Activated CD4-positive, alpha-beta T cell treated with anti-CD3 and anti-CD28 coated beads, Interleukin-2, amount 50 U/mL, for 4 hours (primary cell): ENCODE measurements around the gene MECP2.
"Not testable (repeated sequence)": the region's sequence is repeated elsewhere in the genome, so short reads cannot be mapped to it uniquely, and the experiment has no call there.

Experiments
- DNase-seq, 2 experiments: peaks; one replicate each; pipeline ENCODE4 v3.0.0-alpha.2; 2020

MECP2 gene

DNA sequence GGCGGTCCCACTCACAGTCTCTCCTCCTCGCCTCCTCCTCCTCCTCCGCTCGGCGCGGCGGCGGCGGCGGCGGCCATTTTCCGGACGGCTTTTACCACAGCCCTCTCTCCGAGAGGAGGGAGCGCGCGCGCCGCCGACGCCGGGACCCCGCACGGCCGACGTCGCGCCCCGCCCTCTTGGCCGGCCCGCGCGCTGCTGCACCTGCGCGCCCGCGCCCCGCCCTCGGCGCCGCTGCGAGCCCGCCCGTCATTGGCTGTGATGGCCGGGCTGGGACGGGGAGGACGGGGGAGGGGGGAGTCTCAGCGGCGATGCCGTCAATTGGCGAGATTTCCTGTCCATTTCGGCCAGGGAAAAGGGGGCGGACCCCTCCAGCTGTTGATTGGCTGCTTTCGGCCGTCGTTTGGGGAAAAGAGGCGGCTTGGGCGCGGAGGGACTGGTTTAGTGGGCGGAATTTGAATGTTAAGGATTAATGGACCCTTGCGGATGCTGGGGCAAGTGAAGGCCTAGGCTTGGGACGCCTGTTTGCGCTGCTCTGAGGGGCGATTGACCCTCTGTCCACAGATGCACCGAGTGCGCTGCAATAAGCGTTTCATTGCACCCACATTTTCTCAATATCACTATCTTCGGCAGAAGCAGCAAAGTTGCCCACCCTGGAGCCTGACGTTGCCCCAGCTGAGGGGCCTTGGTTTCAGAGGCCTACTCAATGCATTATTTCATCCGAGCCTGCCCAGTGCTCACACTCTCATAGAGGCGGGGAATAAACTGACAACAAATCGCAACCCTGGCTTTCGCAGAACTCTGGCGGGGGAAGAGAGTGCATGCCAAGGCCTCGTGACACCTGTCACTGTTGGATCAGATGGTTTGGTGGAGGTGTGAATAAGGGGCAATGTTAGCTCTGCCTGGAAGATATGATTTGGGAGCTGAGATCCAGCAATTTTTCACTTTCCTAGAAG is at the start of gene MECP2:
Gene MECP2, minus strand, starts transcription at position 129 of the 953 bp plus-strand sequence.
- DNase-seq = peak; percentile 68 to 76

DNA sequence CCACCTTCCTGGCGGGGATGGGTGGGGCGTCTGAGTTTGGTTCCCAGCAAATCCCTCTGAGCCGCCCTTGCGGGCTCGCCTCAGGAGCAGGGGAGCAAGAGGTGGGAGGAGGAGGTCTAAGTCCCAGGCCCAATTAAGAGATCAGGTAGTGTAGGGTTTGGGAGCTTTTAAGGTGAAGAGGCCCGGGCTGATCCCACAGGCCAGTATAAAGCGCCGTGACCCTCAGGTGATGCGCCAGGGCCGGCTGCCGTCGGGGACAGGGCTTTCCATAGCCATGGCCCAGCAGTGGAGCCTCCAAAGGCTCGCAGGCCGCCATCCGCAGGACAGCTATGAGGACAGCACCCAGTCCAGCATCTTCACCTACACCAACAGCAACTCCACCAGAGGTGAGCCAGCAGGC is 46.5 kb upstream of the MECP2 start, which contains the start of gene OPN1LW:
Gene OPN1LW, plus strand, starts transcription at position 234 of the 400 bp plus-strand sequence. Its CDS starts 41 bp downstream, at position 275.
- DNase-seq = not testable (repeated sequence)

DNA sequence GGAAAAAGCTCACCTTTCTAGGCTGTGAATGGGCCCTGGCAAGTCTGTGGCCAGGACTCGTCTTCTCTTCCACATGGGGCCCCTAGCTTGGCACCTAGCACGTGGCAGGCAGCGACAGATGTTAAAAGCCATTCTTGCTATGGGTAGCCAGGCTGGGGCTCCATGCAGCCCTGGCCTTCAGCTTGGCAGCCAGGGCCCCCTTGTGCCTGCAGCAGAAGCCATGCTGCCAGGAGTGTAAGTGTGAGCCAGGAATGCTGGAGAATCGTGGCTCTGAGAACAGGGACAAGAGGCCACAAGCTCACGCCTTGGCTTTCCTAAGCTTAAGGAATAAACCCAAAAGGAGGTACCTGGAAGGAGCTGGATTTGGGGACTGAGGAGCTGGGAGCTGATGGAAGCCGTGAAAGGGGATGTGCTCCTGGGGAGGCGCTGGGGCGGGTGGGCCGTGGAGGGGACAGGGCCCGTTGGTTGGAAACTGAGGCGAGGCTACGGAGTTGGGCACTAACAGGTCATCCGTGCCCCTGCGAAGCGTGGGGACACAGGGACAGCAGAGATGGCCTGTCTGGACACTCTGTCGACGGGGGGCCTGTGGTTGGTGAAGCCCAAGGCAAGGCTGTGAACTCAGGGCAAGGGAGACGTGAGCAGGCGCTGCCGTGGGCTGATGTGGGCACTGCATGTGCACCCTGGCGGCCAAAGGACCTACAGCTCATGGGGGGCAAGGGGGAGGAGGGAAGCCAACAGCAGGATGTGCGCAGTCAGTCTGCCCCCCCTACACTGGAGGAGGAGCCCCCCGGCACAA is 45.6 kb upstream of the MECP2 start:
- no peak for DNase-seq

DNA sequence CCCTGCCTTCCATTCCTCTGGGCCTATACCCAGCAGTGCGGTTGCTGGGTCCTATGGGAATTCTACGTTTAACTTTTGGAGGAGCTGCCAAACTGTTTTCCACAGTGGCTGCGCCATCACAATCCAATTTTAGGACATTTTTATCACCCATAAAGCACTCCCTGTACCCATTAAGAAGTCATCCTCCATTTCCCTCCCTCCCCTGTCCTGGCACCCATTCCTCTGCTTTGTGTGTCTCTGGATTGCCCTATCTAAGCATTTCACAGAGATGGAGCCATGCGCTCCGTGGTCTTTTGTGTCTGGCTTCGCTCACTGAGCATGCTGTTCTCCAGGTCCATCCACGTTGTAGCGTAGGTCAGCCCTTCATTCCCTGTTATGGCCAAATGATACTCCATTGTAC is 44.9 kb upstream of the MECP2 start:
- DNase-seq = no peak

DNA sequence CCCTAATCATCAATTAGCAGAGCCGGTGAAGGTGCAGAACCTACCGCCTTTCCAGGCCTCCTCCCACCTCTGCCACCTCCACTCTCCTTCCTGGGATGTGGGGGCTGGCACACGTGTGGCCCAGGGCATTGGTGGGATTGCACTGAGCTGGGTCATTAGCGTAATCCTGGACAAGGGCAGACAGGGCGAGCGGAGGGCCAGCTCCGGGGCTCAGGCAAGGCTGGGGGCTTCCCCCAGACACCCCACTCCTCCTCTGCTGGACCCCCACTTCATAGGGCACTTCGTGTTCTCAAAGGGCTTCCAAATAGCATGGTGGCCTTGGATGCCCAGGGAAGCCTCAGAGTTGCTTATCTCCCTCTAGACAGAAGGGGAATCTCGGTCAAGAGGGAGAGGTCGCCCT is 43.2 kb upstream of the MECP2 start:
- no peak for DNase-seq

DNA sequence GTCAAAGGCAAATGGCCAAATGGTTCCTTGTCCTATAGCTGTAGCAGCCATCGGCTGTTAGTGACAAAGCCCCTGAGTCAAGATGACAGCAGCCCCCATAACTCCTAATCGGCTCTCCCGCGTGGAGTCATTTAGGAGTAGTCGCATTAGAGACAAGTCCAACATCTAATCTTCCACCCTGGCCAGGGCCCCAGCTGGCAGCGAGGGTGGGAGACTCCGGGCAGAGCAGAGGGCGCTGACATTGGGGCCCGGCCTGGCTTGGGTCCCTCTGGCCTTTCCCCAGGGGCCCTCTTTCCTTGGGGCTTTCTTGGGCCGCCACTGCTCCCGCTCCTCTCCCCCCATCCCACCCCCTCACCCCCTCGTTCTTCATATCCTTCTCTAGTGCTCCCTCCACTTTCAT is 42.7 kb upstream of the MECP2 start:
- no peak for DNase-seq

DNA sequence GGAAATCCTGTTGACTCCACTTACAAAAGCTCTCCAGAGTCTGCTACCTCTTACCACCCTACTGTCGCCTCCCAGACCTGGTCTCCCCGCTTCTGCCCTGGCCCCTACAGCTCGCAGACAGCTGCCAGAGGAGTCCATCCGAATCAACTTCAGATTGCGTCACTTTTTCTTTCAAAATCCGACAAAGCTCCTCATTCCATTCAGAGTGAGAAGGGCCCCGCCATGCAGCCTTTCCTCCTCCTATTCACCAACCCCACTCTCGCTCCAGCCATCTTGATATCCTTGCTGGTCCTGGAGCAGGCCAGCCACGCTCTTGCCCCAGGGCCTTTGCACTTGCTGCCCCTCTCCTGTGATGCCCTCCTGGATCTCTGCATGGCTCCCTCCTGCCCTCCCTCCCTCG is 41.3 kb upstream of the MECP2 start:
- no peak for DNase-seq

DNA sequence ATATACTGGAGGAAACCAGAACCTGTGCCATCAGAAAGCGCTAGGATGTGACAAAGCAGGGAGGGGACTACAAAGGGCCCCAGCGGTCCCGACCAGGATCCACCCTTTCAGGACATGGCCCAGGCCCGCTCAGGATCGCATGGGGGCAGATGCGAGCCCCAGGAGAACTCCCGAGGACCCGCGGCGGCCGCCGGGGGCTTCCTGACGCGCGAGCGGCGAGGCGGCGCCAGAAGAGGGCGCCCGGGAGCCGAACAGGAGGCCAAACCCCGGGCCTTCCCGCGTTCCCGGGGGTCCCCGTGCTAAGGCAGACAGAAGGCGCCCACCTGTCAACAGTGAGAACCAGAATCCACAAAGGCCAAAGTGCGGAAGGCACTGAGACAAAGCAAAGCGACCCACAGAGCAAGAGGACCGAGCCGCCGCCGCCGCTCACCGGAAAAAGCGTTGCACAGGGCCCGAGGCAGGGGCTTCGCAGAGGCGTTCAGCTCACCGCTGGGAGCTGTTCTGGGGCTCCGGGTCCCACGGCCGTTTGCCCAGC is 39.2 kb upstream of the MECP2 start:
- peak; percentile 57 to 59 for DNase-seq

DNA sequence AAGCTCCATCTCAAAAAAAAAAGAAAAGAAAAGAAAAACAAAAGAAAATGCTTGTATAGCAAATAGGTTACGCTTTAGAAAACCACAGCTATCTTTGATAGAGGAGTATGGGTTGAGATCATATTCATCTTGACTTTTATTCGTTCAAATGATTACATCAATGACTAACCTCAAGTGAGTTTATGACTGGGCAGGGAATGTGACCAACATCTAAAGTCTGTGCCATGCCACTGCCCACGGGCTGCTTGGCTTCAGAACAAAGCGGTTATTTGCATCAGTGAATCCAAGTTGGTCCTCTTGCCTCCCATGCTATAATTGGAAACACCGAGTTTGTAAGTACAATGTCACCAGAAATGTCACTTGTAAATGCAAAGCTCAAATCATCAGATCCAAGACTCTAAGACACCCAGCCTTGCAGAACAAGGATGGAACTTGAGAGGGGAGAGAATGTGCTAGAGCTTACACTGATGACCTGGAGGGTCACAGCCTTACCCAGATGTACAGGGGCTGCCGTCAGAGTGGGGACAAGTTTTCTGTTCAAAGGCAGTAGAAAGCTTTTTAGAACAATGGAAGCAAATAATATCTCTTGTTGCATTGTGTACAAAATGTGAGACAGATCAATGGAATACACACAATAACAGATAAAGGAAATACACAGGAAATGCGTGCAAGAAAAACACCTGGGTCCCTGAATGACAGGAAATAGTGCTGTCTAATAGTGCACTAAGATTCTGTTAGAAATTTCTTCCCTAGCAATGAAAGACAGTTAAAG is 38.1 kb upstream of the MECP2 start:
- no peak for DNase-seq

DNA sequence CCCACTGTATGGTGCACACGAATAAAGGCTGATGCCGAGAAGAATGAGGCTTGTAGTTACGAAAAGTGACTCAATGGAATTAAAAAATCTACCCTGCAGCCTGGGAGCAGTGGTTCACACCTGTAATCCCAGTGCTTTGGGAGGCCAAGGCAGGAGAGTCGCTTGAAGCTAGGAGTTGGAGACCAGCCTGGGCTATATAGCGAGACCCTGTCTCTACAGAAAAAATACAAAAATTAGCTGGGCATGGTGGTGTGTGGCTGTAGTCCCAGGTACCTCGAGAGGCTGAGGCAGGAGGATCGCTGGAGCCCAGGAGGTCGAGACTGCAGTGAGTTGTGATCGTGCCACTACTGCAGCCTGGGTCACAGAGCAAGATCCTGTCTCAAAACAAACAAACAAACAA is 34.8 kb upstream of the MECP2 start:
- no peak for DNase-seq

DNA sequence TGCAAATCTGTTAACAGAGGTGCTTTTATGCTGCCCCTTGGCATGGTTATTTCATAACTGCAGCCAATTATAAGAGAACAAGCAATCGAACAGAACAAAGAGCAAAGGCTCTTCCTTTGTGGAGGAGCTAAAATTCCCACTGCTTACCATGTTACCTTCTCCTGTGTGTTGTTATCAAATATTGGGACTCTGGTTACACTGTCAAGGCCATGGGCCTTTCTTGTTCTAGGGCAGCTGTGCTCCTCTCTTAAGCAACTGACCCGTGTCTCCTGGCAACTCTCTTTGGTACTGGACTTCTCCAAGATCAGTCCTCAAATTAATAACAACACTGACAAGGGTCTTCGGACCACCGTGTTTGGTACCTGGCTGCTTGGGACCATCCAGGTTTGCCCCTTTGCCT is 34.4 kb upstream of the MECP2 start:
- DNase-seq = no peak

DNA sequence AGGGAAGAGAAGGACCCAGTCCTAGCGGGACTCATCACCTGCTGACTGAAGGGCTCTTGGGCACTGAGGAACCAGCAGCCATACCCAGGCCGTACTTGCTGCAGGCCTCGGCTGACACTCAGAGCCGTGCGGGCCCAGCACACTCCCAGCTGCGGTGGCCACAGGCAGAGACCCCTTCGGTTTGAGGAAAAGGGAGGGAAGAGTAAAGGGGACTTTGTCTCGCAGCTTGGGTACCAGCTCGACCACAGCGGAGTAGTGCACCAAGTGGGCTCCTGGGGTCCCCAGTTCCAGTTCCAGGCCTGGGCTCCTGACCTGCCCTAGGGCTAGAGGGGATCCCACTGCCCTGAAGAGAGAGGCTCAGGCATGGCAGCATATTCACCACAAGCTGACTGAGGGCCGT is 28.6 kb upstream of the MECP2 start:
- DNase-seq = no peak

DNA sequence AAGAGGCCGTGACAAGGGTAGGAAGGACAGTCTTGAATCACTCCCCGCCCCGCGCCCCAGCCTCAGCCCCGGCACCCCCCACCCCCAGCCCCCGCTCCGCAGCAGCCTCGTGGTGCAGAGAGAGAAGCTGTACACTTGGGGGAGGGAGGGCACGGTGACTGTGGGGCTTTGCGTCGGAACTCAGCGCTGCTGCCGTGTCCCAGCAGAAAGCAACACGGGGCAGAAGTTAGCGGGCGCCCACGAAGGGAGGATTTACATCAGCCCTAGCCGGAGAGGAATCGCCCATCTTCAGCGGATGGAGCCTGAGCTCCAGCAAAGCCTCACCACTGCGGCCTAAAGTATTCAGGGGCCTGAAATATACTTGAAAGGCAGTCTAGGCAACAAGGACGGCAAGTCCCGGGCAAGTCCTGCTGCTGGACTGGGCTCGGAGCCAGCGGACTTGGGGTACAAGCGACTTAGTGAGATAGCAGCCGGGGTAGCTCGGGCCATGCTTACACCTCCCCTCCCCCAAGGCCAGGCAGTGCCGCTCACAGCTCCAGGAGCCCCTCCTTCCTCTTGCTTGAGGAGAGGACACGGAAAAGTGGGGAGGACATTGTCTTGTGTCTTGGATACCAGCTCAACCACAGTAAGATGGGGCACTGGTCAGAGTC is 28.0 kb upstream of the MECP2 start:
- DNase-seq = no peak

DNA sequence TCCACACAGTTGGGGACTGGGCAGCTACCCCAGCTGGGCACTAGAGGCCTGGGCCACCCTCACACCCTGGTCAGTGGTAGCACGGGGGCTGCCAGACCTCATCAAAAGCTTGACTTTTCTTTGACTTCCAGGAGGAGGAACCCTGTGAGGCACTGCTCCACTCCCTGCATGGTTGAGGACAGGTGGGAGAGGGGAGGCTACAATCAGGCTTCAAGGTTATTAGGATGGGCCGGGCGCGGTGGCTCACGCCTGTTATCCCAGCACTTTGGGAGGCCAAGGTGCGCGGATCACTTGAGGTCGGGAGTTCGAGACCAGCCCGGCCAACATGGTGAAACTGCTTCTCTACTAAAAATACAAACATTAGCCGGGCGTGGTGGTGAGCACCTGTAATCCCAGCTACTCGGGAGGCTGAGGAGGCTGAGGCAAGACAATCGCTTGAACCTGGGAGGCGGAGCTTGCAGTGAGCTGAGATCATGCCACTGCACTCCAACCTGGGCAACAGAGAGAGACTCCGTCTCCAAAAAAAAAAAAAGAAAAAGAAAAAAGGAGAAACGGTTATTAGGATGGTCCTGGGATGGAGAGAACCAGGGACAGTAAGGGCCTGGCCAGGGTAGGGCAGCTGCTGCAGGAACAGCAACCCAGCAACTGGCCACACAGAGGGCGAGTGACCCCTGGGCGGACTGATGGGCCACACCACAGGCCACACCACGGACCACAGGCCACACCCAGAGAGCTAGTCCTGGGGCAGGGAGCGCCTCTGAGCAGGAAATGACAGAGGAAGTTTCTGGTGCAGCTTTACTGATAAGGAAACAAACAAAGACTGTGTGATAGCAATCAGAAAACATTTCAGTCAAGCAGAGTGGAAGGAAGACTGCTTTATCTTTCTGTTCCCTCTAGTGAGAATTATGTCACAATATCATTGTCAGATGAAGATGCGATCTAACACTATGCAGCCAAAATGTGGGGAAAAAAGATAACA is 26.0 kb upstream of the MECP2 start:
- DNase-seq = no peak

DNA sequence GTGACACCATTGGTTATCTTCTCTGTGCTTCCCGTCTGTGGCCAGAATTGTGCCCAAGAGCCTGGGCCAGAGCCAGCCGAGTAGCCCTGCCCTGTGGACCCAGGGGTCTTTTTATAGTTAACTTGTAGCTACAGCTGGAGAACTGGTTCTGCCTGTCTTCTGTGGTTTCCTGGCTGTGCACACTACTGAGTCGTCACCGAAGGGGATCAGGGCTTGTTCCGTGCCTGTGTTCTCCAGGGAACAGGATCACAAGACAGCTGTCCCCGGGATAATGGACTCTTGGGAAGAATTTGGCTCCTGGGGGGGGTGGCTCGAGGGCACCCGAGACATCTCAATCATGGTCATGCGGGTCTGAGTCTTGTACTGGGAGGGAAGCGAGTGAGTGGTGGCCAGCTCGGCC is 24.4 kb upstream of the MECP2 start:
- DNase-seq = no peak

DNA sequence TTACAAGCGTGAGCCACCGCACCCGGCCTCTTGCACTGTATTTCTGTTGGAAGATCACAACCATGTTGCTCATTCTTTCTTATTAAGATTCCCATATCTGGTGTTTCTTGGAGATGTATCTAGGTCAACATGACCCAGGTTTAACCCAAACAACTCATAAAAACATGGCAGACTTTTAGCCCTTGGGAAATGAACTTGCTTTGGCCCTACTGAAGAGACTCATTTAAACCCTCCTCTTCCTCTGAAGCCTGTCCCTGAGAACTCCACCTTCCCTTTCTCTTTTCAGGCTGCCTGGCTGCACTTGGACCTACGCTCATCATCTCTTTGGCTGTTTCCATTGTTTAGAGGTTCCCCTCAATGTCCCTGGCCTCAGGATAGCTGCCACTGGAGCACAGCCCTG is 23.7 kb upstream of the MECP2 start:
- no peak for DNase-seq

DNA sequence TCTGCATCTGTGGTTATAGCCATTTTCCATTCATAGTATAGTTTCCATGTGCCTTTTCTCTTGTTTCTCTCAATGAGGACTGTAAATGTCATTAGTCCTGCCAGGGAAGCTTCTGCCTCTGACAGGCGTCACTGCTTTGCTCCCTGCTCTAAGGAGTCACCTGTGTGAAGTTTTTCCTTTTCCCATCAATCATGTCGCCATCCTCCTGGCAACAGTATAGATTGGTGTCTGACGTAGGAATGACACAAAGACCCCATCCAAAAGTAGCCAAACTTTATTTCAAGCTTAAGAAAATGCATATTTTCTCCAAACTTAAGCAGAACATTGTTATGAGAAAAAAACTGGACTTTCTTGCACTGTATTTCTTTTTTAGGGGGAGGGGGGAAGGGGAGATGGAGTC is 23.1 kb upstream of the MECP2 start:
- DNase-seq = no peak

DNA sequence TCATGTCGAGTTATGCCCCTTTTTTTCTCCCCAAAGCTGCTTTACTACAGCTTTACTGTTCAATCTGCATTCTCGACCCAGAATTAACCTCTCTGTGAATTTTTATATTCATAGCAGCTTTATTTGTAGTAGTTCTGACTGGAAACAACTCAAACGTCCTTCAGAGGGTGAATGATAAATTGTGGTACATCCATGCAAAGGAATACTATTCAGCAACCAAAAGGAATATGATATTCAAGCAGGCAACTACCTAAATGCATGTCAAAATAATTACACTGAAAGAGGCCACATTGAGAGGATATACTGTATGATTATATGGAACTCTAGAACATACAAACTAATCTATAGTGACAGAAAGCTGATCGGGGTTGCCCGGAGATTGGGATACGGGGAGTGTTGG is 20.0 kb upstream of the MECP2 start:
- no peak for DNase-seq

DNA sequence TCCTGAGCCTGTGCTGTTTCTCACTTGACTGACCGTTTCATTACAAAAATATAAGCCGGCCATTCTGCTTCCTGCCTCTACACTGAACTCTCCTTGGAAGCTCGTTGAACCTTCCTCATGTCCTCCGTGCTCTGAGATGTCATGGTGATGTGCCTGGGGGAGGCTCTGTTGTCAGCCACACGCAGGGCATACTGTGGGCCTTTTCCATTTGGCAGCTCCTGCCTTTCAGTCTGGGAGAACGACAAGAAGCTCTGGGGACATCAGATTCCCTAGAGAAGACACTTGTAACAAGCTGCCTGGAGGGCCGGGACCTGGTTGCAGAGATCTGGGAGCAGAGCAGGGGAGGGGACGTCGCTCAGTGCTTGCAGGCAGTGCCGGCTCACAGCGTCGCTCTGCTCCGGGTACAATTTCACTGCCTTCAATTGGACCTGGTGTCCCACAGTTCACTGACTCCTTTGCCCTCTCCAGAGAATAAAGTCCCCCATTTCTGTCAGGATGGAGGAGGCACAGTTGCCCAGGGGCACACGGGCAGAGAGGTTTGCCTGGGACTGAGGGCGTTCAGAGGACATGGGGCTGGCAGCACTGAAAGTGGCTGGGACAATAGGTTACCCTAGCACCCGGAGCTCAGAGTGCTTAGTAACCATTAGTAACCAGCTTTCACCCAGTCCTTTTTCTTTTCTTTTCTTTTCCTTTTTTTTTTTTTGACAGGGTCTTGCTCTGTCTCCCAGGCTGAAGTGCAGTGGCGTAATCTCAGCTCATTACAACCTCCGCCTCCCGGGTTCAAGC is 19.1 kb upstream of the MECP2 start:
- DNase-seq = no peak

DNA sequence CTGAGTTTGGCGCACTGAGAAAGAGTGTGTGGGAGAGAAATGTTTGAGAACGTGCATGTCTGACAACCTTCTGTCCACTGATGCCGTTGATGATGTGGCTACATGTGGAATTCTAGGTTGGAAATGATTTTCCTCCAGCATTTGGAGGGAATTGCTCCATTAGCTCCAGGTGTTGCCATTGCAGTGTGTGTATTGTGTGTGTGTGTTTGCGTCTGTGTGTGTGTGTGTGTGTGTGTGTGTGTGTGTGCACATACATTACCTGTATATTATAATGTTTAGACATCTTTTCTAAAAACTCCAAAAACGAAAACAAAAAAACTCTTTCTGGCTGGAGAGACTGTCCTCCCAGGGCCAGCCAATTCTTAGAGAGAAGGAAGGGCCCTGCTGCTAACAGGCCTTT is 18.2 kb upstream of the MECP2 start:
- no peak for DNase-seq
